GM06990 (cell line): Measurements from ENCODE around the gene GBA3.

Experiments
- DNase-seq: peaks from one replicate; pipeline ENCODE4 v3.0.0-alpha.2; 2011; ENCODE audit not compliant: insufficient read length; ENCODE audit errors: extremely low read depth
- H3K27me3 ChIP-seq: replicated peaks from 2 replicates; pipeline ENCODE4 v1.6.0; 2011; ENCODE audit warnings: low read length; ENCODE audit not compliant: control insufficient read depth, insufficient read depth
- H3K36me3 ChIP-seq: 2 replicates; pipeline ENCODE4 v1.5.1; 2011; ENCODE audit warnings: low read length; ENCODE audit not compliant: control insufficient read depth, insufficient read depth
- H3K4me3 ChIP-seq: replicated peaks from 2 replicates; pipeline ENCODE4 v1.5.1; 2011; ENCODE audit warnings: low read depth, mild to moderate bottlenecking, control low read depth, low read length
- TF ChIP-seq, protein P1 (sequence below): IDR thresholded peaks from 2 replicates; pipeline ENCODE4 v1.5.1; 2011; ENCODE audit warnings: low read length, control low read depth, mild to moderate bottlenecking, inconsistent platforms; ENCODE audit not compliant: insufficient read depth, poor library complexity, severe bottlenecking

GBA3 gene

DNA sequence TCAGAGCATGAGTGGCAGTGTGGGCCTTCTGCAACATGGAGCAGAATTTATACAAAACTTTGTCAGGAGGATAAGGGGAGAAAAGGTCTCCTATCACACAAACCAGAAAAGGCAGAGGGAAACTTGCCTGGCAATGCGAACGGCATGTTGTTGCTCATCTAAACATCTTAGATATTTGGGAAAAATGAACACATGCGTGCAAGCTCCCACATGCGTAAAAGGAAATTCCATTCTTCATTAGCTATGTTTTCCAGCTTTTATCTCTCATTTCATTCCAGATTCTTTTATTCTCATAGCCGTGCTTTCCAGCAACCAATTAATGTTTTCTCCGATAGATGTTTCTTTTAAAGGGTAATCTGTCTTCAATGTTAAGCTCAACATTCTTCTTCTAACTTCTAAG, 31.3 kb upstream of the GBA3 start:
- Histone ChIP-seq H3K27me3 (no peaks in the 10 kb centered on the region), H3K4me3 (no peak overlapping the region), H3K36me3 (no peaks in the 10 kb centered on the region)
- no peak for DNase-seq
- TF ChIP-seq, protein P1, sequence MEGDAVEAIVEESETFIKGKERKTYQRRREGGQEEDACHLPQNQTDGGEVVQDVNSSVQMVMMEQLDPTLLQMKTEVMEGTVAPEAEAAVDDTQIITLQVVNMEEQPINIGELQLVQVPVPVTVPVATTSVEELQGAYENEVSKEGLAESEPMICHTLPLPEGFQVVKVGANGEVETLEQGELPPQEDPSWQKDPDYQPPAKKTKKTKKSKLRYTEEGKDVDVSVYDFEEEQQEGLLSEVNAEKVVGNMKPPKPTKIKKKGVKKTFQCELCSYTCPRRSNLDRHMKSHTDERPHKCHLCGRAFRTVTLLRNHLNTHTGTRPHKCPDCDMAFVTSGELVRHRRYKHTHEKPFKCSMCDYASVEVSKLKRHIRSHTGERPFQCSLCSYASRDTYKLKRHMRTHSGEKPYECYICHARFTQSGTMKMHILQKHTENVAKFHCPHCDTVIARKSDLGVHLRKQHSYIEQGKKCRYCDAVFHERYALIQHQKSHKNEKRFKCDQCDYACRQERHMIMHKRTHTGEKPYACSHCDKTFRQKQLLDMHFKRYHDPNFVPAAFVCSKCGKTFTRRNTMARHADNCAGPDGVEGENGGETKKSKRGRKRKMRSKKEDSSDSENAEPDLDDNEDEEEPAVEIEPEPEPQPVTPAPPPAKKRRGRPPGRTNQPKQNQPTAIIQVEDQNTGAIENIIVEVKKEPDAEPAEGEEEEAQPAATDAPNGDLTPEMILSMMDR: no peak

DNA sequence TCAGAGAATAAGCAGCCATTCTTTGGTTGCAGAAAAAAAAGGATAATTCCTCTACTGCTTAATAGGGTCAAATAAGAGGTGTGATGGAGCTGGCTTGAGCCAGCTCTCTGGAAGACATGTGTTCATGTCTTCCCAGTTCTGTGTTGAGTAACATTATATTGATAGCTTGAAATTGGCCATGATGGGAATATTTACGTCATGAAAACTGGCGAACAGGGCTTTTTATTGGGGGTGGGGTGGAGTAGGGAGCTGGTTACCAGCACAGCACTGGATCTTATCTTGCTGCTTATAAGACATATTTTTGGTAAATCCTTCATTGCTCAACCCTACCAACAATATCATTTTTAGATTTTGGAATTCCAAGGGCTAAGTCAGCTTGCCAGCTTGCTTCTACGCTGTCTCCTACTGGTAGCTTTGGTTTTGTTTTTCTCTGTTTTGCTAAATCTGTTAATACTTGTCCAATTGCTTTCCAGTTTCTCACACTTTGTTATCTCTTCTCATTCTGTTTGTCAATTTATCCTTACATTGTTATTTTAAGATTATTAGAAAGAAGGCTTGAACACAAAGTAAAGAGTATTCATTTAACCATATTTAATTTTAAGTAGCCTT, 25.3 kb upstream of the GBA3 start:
- Histone ChIP-seq H3K4me3 (no peak overlapping the region), H3K36me3 (no peaks in the 10 kb centered on the region), H3K27me3 (no peaks in the 10 kb centered on the region)
- no peak for DNase-seq
- TF ChIP-seq, protein P1: no peak

DNA sequence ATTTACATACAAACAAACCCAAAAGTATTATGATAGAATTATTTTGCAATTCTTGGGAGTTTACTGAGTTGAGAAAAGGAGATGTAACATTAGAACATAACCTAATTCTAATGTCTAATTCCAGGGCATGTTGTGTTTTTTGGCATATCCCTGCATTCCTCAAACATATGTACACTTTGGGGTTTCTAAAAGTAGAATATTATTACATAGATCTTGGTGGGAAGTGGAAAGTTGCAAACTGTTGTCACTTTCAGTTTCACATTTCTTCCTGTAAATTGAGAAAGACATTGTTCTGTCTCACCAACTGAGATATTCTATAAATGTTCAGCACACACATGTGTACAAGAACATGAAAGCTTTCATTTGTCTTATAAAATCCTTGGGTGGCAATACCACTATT, 24.4 kb upstream of the GBA3 start:
- no peaks in the 10 kb centered on the region for H3K27me3 ChIP-seq
- H3K4me3 ChIP-seq: no peak overlapping the region
- no peaks in the 10 kb centered on the region for H3K36me3 ChIP-seq
- TF ChIP-seq, protein P1: no peak
- DNase-seq: no peak

DNA sequence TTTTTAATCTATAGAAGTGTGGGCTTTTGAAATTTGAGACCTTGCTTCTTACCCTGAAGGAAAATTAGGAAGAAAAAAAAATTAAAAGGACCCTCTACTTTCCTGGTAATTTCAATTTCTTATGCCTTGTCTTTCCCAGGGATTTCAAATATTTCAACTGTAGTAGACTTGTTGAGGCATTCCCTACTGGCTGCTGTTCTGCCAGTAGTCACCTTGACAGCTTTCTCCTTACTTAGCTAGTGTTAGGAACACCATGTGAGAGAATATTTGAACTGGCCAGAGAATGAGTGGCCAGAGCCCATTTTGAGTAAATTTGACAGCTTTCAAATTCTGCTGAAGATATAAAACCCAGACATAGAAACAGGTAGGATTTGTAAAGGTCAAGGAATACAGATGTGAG, 24.0 kb upstream of the GBA3 start:
- TF ChIP-seq, protein P1: no peak
- Histone ChIP-seq H3K36me3 (no peaks in the 10 kb centered on the region), H3K27me3 (no peaks in the 10 kb centered on the region), H3K4me3 (no peak overlapping the region)
- DNase-seq: no peak

DNA sequence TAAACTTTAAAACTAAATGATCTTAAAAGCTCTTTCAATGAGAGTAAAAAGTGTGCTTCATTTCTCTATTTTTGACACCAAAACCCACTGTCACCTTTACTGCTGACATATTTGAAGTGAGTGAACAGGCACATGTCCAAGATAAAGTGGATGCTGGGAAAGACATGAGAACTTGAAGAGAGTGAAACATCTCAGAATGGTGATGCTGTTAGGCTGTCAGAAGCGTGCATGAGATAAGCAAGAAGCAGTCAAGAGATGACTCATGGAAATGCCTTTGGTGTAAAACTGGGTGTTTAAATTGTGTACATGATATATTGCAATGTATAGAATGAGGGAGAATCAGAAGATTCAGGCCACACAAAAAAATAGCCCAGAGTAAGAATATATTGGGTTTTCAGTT, 21.8 kb upstream of the GBA3 start:
- Histone ChIP-seq H3K36me3 (no peaks in the 10 kb centered on the region), H3K4me3 (no peak overlapping the region), H3K27me3 (no peaks in the 10 kb centered on the region)
- TF ChIP-seq, protein P1: no peak
- peak; percentile 25 for DNase-seq

DNA sequence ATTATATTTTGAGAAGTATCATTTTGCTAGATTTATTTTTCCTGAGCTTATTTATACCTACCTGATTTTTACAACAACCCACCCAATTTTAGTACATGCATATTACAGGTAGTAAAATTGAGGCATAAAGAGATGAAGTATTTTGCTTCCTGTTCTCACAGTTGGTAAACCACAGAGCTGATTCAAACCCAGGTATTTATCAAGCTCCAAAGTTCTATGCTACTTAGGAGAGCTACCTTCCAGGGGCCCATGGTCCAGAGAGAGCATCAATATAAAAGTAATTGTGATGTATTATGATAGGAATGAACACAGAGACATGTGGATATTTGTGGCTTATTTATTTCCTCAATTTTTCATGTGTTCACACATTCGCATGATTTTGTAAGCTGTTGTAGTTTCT, 20.2 kb upstream of the GBA3 start:
- Histone ChIP-seq H3K27me3 (no peaks in the 10 kb centered on the region), H3K4me3 (no peak overlapping the region), H3K36me3 (no peaks in the 10 kb centered on the region)
- TF ChIP-seq, protein P1: no peak
- no peak for DNase-seq
